Measurements from ENCODE around the gene PCBP2. TPM values are rescaled to one million over a fixed set of nuclear protein-coding genes. Genes with fewer than 3 reads are reported as not detected.
A peak's percentile ranks its signal among the peaks of the same experiment; 100 is the strongest.

Gene PCBP2
- total RNA-seq, 1 donor from 2014 or later = 338 TPM

DNA sequence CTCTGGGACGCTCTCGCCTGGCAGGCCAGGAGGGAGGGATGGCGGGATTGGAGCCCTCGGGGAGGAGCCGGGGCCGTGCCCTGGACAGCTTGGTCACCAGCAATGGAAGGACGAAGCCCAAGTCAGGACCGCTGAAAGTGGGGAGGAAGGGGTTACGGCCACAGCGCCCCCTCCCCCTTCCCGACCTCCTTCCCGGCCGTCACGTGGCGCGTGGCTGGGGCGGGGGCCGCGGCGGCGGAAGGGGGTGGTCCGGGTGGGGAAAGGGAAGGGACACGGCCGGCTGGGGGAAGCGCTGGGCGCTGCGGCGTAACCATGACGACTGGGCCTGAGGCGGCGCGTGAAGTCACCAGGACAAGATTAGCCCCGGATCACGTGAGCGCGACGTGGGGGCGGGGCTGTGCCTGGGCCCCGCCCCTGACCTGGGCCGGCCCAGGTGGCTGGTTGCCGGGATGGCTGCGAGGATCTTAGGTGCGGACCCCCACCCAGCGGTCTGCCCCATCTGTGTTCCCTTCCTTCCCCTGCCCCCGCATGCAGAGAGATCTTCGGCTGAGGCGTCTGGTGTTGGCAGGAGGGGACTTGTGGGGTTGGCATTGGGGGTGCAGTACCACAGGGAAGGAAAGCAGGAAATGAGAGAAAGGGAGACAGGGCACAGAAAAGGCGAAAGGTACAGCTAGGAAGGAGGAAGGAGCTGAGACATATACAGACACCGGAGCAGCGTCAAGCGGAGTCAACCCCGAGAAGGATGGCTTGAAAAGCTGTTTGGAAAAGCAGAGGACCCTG is 41.1 kb downstream of the PCBP2 start:
- peak; percentile 92 for DNase-seq (ENCODE audit: low spot score)
- peak; percentile 95 for ATAC-seq

DNA sequence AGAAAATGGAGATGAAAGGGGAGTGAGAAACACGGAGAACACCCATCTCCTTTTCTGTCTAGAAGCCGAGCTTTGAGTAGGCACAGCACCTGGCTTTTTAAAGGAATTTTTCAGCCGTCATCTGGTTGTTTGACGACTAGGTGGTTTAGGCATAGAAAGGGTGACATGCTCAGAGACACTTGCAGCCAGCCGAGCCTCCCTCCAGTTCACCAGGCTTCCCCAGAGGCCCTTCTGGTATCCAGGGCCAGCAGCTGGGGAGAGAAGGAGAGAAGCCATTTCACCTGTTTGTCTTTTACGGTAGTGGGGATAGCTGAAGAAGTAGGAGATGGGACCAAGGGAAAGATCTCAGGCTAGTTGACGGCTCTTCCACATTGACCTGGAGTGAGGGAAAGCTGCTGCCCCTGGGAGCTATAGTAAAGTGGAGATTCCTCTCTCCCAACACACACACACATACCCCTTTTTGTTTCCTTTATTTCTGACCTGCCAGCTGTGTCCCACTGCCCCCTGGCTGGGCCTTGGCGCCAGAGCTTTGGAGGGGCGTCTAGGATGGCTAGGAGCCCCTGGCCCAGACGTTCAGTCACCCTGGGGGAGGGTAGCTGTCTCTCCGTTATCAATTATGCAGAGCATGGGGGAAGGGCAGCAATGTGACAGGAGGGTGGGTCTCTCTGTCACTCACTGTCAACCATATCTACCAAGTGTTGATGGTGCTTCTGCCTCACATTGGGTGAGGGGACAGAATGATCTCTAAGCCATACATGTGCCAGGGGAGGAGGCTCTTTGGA is 41.9 kb downstream of the PCBP2 start:
- no peak for ATAC-seq
- no peak for DNase-seq (ENCODE audit: low spot score)

DNA sequence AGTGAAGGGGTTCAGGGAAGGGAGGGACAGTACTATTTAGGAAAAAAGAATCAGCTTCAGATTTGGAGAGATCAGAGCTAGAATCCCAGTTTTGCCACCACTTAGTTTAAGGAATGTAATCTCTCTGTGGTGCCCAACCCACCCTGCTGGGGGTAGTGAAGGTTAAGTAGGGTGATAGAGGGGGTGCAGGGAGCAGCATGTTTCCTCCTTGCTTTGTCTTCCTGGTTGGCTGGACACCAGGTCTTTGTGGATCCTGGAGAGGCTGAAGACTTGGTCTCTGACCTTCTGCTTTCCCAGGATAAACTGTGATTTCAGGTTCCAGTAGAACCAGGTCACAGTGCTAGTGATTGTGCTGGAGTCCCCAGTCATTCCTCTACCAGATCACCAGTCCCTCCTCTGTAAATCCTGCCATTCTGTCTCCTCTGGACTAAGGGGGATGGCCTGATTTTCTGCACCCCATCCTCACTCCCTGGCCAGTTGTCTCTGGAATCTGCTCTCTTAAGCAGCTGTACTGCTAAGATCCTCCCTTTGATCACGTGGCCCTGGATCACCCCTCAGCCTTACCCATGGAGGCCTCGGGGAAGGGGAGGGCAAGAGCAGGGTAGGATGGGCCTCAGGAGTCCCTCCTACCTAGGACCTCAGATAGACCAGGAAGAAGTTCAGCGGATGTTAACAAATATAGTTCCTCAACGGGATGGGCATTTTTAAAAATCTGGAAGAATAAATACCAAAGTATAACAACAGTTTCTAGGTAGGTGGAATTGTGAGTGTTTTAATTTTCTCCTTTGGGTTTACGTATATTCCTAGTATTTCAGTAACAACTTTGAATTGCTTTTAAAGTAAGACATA is 44.2 kb downstream of the PCBP2 start:
- DNase-seq (ENCODE audit: low spot score) (no peak), ATAC-seq (no peak)

DNA sequence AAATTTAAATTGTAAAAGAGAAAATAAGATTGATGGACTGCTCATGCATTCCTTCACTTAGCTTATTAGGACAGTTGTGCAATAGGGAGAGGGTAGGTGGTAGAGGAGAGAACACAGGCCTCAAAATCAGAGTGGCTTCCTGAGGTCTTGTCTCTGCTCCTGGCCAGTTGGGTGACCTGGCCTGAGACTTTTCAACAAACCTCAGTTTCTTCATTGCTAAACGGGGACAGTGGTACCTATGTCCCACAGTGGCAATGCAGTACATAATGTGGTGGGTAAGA is 44.8 kb downstream of the PCBP2 start:
- DNase-seq (ENCODE audit: low spot score) (no peak), ATAC-seq (no peak)

DNA sequence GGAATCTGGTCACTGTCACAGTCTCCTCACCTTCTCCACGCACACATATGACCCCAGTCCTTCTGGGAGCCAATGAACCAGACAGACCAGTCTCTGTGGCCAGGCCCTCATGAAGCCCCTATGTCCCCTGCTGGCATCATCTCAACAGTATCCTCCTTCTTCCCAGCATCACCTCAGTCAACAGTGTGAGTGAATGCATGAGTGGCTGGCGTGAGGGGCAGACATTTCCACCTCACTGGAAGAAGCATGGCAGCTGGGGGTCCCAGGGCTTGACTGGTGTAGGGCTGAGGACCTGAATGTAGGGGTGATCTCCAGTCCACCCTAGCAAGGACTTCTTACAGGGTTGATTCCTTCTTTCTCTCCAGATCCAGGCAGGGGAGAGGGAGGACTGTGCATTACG is 45.6 kb downstream of the PCBP2 start:
- DNase-seq (ENCODE audit: low spot score) (no peak), ATAC-seq (no peak)

DNA sequence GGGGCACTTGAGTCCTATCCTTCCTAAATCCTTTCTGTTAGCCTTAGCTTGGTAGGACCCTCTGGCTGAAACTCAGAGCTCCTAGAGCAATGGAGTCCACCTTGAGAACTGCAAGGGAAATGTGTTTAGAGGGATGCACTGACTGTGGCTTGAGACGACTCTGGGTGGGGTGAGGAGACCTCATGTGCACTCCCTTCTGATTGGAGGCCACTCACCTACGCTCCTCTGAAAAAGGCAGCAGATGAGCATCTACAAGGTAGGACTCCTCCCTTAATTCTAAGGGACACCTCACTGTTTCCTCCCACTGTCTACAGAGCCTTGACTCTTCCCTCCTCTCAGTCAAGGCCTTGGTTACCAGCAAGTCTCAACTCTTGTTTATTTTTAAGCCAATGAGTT is 46.3 kb downstream of the PCBP2 start:
- no peak for DNase-seq (ENCODE audit: low spot score)

DNA sequence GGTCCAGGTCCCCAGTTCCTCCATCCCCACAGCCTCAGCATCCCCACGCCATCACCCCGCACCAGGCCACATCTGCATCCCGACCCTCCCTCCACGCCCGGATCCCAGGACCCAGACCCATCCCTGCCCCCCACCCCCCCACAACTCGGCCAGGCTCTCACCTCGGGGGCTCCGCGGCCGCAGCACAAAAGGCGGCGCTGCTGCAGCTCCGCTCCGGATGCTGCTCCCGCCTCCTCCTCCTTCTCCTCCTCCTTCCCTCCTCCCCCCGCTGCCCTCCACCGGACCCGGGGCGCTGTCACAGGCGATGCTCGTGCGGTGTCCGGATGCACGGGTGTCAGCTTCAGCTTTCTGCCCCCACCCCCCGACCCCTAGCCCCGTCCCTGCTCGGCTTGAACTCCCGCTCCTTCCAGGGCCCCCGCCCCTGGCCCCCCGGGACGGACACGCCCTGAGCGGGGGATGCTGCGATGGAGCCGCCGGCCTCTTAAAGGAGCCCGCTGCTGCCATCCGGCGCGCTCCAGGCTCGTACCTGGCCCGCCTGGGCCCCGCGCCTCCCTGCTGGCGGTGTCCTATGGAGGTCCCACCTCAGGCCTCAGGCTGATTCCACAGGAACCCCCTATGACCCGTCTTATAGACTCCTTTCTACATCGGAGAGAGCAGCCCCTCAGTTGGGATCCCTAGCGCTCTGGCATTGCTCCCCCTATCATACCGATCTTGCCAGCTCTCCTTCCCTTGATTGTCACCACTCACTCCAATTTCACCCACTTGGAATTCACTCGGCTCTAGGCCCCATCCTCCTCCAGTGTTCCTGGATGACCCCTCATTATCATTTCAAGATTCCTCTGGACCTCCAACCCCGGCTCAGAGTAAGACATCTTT is 47.6 kb downstream of the PCBP2 start, which contains the start of gene MAP3K12:
TSS of gene MAP3K12 (minus strand) at position 193 of the 876 bp plus-strand sequence. CDS start 12,067 bp downstream, outside the sequence.
- no peak for ATAC-seq
- no peak for DNase-seq (ENCODE audit: low spot score)

More for the DNA sequence above, 46.3 kb downstream of the PCBP2 start:
- no peak for ATAC-seq

DNA sequence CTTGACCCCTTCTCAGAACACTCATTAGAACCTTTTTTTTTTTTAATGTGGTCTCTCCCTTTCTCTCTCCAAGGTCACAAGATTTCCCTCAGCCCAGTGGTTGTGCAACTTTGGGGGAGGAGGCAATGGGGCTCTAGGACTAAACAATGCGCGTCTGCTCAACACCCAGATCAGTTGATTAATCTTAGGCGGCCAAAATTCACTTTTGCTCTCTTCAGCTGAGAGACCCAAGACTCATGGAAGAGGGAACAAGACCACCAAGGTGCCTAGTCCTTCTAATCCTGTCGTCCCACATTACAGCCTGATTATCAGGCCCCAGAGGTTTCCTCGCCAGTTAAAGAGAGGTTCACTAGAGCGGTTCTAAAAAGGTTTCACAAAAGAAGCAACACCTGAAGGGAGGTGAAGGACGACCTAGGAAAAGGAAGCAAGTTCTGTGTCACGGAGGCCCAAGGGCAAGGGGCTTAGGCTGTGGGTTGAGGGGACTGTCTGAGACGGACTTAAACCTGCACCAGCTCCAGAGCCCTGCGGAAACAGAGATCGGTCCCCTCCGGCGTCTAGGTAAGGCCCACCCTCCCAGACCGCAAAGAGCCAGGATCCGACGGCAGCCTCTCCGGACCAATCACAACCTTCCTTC is 48.4 kb downstream of the PCBP2 start:
- DNase-seq (ENCODE audit: low spot score) = no peak

DNA sequence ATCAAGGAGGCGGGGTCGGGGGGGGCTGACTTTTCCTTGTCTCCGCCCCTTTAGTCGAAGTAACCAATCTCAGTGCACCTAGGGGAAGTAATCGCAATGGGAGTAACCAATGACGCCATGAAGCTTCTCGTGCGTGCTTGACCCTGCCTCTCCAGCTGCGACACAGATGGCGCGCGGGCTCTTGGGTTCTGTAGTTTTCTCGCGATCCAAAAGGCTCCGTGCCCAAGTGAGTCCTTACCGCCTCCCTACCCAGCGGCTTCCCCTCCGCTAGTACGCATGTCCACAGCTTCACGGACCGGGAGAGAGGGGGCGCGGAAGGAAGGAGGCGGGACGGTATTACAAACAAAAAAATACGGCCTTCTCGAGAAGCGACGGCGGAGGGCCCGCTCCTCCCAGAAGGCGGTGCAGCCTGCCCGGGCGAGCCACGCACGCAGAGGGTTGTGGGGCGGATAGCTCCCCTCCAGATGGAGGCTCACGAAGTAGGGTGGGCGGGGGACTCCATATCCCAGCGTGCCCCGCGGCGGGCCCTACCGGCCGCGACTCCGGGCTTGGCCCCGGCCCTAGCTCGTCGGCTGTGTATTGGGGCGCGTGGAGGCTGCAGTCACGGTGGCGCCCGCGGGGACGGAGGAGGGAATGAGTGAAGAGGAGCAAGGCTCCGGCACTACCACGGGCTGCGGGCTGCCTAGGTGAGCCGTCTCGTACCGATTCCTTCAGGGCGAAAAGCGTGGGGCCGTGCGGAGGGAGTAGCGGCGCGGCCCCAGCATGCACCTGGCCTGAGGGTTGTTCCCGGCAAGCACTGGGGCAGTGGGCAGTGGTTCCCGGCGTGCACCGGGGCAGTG is 49.1 kb downstream of the PCBP2 start, which contains the start of gene TARBP2:
TSS of gene TARBP2 (plus strand) at position 508 of the 839 bp plus-strand sequence. CDS start at position 634, 126 bp downstream.
- ATAC-seq (peak; percentile 81), DNase-seq (ENCODE audit: low spot score) (peak; percentile 98)

More for the DNA sequence above, 48.4 kb downstream of the PCBP2 start:
- ATAC-seq = no peak

DNA sequence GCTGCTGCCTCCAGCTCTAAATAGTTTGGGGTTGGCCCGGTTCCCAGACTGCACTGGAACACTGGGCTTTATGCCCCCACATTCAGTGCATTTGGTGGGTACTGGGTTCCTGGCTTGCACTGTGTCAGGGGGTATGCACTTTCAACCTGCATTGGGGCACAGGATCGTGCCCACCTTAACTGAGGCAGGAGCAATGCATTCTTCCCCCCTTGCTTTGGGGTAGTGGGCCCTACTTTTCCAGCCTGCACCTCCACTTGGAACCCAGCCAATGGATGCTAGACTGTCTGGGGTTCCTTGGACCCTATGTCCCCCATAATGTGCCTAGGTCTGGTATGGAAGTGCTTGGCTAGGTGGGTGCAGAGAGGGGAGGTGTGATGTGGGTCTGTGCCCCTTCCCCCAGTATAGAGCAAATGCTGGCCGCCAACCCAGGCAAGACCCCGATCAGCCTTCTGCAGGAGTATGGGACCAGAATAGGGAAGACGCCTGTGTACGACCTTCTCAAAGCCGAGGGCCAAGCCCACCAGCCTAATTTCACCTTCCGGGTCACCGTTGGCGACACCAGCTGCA is 49.8 kb downstream of the PCBP2 start:
- ATAC-seq (no peak), DNase-seq (ENCODE audit: low spot score) (no peak)

DNA sequence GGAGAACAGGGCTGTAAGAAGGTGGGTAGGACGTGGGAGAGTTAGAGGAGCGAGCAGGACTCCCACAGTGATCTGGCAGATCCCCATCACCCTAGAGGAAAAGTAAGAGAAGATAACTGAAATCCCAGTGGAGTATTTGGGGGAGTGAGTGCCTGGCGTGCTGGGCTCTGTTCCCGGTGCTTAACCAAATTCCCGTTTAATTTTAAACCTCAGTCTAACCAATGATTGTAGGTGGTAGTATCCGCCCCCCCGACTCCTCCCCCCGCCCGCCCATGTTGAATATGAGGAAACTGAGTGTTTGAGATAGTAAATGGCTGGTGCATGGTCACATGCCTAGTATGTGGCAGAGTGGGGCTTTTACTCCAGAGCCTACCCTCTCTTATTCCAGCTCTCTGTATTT is 50.4 kb downstream of the PCBP2 start:
- ATAC-seq = no peak
- DNase-seq (ENCODE audit: low spot score) = no peak

DNA sequence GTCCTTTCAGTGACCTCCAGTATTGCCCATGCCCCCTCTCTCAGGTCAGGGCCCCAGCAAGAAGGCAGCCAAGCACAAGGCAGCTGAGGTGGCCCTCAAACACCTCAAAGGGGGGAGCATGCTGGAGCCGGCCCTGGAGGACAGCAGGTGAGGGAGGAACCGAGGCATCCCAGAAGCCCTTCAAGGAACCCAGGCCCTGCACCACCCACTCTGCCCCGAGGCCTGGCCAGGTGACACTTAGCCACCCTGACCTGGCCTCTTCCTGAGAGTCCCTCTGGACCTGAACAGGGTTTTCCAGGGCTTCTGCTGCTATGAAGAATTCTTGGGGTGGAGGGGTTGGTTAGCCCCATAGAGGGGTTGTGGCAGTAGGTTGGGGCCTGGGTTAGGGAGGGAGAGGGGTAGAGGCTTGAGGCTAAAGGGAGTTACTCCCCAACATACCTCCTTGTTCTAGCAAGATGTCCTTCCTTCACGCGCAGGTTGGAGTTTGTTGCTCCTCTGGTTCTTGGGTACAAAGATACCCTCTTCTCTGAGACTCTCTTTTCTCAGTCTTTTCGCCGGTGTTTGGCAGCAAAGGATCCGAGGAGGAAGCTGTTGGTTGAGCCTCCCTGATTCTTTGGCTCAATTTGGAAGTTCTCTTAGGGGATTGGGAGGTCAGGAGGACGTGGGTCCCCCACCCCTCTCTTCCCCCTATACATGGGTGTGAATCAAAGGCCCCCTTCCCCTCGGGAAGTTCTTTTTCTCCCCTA is 51.3 kb downstream of the PCBP2 start:
- no peak for ATAC-seq
- DNase-seq (ENCODE audit: low spot score) = no peak

DNA sequence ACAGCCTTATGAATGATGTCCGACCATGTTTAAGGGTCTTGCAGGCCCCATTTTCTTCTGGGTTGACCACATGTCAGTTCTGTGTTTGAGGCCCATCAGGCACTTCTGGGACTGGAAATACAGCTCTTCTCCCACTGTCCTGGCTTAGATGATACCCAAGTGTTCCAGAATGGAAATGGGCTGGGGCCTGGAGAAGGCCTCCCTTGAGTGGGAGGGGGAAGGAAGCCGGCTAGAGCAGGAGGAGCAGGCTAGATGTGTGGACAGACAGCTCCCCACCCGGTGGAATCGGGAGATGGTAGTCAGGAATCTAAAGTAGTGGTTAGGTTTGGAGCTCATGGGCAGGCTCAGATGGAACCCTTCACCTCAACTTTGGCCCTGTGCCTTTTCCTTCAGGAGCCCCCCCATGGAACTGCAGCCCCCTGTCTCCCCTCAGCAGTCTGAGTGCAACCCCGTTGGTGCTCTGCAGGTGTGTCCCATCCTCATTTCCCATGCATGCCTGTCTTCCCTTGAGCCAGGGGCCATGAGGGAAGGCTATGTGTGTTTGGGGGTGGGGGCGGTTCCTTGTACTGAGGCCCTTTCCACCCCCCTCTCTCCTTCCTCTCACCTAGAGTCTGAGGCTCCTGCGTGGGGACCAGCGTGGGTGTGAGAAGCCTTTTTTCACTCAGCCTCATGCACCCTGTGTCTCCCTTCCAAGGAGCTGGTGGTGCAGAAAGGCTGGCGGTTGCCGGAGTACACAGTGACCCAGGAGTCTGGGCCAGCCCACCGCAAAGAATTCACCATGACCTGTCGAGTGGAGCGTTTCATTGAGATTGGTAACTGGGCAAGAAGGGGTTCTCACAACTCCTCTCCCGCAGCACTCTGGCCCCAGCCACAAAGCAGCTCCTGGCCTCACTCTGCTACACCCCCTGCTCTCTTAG is 52.4 kb downstream of the PCBP2 start:
- DNase-seq (ENCODE audit: low spot score) = no peak
- ATAC-seq = no peak

DNA sequence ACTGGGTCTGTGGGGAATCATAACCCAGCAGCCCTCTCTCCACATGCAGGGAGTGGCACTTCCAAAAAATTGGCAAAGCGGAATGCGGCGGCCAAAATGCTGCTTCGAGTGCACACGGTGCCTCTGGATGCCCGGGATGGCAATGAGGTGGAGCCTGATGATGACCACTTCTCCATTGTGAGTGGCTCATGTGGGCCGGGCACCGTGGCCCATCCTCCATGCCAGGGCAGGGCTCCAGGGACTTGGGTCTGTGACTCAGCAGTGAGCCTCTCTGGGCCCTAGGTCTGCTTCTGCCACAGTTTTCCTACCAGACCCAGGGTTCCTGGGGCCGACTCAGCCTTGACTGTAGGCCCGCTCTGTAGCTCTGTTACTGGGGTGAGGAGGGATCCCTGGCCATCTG is 53.2 kb downstream of the PCBP2 start:
- ATAC-seq (no peak), DNase-seq (ENCODE audit: low spot score) (no peak)

DNA sequence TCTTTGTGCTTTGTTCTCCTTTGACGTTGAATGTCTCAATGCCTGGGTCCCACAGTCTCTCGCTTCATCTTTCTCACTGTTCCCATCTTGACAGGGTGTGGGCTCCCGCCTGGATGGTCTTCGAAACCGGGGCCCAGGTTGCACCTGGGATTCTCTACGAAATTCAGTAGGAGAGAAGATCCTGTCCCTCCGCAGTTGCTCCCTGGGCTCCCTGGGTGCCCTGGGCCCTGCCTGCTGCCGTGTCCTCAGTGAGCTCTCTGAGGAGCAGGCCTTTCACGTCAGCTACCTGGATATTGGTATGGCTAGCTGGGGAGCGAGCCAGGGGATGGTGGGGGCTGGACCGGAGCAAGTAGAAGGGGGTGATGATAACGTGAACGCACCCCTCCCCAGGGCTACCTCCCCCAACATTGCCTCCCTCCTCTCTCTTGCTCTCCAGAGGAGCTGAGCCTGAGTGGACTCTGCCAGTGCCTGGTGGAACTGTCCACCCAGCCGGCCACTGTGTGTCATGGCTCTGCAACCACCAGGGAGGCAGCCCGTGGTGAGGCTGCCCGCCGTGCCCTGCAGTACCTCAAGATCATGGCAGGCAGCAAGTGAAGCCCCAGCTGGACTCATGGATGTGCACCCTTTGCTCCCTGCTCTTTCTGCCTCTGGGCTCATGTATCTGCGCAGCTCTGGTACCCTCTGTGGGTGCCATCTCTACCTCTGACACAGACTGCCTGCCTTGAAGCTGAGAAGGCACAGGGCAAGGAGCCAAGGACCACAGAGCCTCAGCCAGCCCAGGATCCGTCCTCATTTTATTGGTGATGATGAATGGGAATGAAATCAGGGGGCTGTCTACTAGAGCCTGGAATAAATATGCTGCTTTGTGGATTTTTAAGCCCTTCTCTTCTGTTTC is 53.9 kb downstream of the PCBP2 start:
- no peak for DNase-seq (ENCODE audit: low spot score)
- no peak for ATAC-seq

DNA sequence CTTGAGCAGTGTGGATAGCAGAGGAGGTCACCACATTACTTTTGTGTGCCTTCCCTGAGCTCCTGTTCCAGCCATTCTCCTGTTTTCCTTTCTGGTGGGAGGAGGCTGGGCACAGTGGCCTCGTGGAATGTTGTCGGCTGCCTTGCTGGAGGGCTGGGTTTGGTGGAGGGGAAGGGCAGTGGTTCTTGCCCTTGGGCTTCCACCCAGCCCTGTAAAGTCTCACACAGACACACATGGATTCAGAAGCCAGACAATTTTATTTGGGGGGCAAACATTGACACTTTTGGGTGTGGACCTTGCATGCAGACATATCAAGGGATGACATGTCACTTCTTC is 54.5 kb downstream of the PCBP2 start:
- ATAC-seq (no peak), DNase-seq (ENCODE audit: low spot score) (no peak)
